GM12878 (cell line): Measurements from ENCODE around the gene FBXL17. TPM values are rescaled to one million over a fixed set of nuclear protein-coding genes. Genes with fewer than 3 reads are reported as not detected.

ENCODE experiments used
- CEBPZ ChIP-seq: fragments of 150-350 bp; IDR thresholded peaks from 2 replicates; pipeline ENCODE4 v1.6.1; 2016; ENCODE audit warnings: low read depth, low read length
- RUNX3 ChIP-seq: IDR thresholded peaks from 2 replicates; pipeline ENCODE4 v1.6.1; 2012; ENCODE audit warnings: low read length, inconsistent platforms
- SMC3 ChIP-seq: IDR thresholded peaks from 2 replicates; pipeline ENCODE4 v1.6.1; 2011; ENCODE audit warnings: low read length, improper control_type of control experiment, borderline replicate concordance
- SREBF1 ChIP-seq: IDR thresholded peaks from 2 replicates; pipeline ENCODE4 v1.6.1; 2012; ENCODE audit warnings: mild to moderate bottlenecking, low read length
- SREBF2 ChIP-seq: IDR thresholded peaks from 2 replicates; pipeline ENCODE4 v1.6.1; 2012; ENCODE audit warnings: mild to moderate bottlenecking, low read length
- SRF ChIP-seq, 2 experiments: IDR thresholded peaks; 2 replicates each; pipeline ENCODE4 v1.6.1; 2011; ENCODE audit warnings: low read depth in 2 of 2, low read length in 2 of 2, mild to moderate bottlenecking in 1 of 2, moderate library complexity in 1 of 2
- polyA plus RNA-seq, 11 experiments: library from polyadenylated mRNA; depleted of rRNA in 4 of 11; unstranded in 6 of 11; stranded (reverse) in 5 of 11; fragments of >200 nt; fragmentation: Nextera tagmentation in 4 of 11; fragmentation: Illumina TruSeq in 1 of 11; extraction: Ambion mirVana in 4 of 11; extraction: Trizol in 1 of 11; gene quantifications; 1 replicate in 1 of 11; 2 replicates in 10 of 11; pipeline versions ENCODE4 v1.2.1 to v1.2.3, GENCODE V29; 2011 to 2016; ENCODE audit warnings: inconsistent platforms in 2 of 11, missing spikeins in 2 of 11, low read depth in 1 of 11
- total RNA-seq, 4 experiments: library from RNA; depleted of rRNA in 3 of 4; stranded (reverse); fragments of >200 nt in 3 of 4; fragmentation: Illumina TruSeq in 1 of 4; extraction: Trizol in 1 of 4; gene quantifications; 2 replicates each; pipeline versions ENCODE4 v1.2.1 to v1.2.3, GENCODE V29; 2013 to 2021
- TF ChIP-seq, protein P1 (sequence below): fragments of 450-650 bp; formaldehyde crosslinking; IDR thresholded peaks from 2 replicates; pipeline ENCODE4 v1.4.0; 2022; ENCODE audit warnings: mild to moderate bottlenecking, moderate library complexity

The FBXL17 gene
- total and polyA plus RNA-seq, 10 of the 15 experiments (the other 5 are each of a cell fraction or from before 2014, with no cell fraction given): 0.88 to 9.0 (median 4.4) TPM

- TF ChIP-seq CEBPZ: no peak
- TF ChIP-seq, protein P1, sequence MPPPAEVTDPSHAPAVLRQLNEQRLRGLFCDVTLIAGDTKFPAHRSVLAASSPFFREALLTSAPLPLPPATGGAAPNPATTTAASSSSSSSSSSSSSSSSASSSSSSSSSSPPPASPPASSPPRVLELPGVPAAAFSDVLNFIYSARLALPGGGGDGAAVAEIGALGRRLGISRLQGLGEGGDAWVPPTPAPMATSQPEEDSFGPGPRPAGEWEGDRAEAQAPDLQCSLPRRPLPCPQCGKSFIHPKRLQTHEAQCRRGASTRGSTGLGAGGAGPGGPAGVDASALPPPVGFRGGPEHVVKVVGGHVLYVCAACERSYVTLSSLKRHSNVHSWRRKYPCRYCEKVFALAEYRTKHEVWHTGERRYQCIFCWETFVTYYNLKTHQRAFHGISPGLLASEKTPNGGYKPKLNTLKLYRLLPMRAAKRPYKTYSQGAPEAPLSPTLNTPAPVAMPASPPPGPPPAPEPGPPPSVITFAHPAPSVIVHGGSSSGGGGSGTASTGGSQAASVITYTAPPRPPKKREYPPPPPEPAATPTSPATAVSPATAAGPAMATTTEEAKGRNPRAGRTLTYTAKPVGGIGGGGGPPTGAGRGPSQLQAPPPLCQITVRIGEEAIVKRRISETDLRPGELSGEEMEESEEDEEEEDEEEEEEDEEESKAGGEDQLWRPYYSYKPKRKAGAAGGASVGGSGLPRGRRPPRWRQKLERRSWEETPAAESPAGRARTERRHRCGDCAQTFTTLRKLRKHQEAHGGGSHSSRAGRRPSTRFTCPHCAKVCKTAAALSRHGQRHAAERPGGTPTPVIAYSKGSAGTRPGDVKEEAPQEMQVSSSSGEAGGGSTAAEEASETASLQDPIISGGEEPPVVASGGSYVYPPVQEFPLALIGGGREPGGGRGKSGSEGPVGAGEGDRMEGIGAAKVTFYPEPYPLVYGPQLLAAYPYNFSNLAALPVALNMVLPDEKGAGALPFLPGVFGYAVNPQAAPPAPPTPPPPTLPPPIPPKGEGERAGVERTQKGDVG (CRISPR knock-in tag): no peak
- TF ChIP-seq SMC3: no peak
- TF ChIP-seq SREBF1: no peak
- TF ChIP-seq SREBF2: no peak
- TF ChIP-seq SRF (IDR thresholded peaks at IDR 0.05; ENCODE audit: low read depth in 2 of 2, low read length in 2 of 2): no peak
- no peak for TF ChIP-seq RUNX3
These were observed 245.4 kb downstream of the FBXL17 start (continued) for GRCh38 chr5:108136493-108136892.
